Kasumi-1 (cell line): ENCODE results near the gene RAI14.
A peak's percentile ranks its signal among the peaks of the same experiment; 100 is the strongest.

ENCODE experiments used
- DNase-seq, 2 experiments: peaks; one replicate each; lab custom pipeline; 2025; lab: John Stamatoyannopoulos, UW

RAI14 gene

DNA sequence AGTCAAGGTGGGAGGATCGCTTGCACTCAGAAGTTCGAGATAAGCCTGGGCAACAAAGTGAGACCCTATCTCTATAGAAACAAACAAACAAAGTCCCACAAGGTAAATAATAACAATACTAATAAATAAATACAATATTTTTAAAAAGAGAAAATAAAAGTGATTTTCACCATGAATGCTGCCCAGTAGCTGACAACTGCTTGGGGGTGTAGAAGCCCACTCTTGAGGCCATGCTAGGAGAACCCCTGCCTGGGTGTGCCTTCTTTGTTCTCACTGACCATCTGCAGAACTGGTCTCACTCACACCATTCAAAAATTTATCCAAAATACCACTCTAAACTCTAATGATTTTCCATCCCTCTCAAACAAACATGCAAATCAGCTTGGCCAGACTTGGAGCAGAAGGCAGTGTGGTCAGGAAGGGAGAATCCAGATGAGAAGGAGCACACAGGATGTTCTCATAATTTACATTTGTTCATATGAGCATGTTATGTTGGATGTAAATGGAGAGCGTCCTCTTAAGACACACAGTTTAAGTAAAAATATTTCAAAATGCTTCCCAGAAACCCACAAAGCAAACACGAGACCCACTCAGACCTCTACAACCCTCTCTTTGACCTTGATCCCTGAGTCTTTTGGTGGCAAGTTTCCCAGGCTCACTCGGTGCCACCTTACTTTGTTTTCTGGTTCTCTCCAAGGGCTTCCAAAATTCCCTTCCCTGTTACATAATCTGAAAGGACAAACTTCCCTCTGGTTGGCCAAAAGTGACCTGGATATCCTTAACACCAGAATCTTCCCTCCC, 7.9 kb upstream of the RAI14 start:
- DNase-seq = no peak

GRCh38 chr5:34648840-34649158, 7.3 kb upstream of the RAI14 start:
- no peak for DNase-seq

DNA sequence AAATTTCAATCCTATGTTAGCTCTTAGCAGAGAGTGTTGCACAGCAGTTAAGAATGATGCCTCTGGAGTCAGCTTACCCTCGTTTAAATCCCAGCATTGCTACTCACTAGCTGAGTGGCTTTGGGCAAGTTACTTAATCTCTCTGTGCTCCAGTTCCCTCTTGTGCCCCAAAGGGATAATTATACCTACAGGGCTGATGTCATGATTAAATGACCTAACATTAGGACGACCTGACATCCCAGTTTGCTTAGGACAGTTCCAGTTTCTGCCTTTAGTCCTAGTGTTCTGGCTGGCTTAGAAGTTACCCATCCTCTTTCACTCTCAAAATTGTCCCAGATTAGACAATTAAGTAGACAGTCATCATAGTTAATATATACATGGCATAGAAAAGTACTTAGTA, 4.3 kb upstream of the RAI14 start:
- no peak for DNase-seq

DNA sequence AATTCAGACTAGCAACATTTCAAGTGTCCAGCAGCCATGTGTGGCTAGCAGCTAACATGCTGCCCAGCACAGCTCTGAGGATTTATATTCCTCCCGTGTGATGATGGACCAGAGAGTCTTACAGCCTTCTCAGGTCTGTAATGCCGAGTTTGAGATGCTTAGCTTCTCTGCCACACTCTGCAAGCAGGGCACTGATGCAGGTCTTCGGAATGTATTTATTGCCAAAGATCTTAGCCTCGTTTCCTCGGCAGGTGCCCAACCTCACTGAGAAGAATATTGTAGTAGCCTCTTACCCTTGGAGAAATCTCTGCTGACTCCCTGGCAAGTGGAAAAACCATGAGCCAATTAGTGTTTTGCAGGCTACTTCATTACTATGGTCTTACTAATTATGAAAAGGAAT, 3.7 kb upstream of the RAI14 start:
- DNase-seq = no peak

GRCh38 chr5:34652914-34653313, 3.2 kb upstream of the RAI14 start:
- DNase-seq = no peak

- DNase-seq = no peak
These were observed 2.4 kb upstream of the RAI14 start for GRCh38 chr5:34653708-34654107.

- DNase-seq = no peak
These were observed 655 bp upstream of the RAI14 start for GRCh38 chr5:34655354-34655991.

GRCh38 chr5:34656700-34657273, 659 bp downstream of the RAI14 start:
- DNase-seq = no peak

GRCh38 chr5:34657274-34657921, 1.3 kb downstream of the RAI14 start:
- no peak for DNase-seq

DNA sequence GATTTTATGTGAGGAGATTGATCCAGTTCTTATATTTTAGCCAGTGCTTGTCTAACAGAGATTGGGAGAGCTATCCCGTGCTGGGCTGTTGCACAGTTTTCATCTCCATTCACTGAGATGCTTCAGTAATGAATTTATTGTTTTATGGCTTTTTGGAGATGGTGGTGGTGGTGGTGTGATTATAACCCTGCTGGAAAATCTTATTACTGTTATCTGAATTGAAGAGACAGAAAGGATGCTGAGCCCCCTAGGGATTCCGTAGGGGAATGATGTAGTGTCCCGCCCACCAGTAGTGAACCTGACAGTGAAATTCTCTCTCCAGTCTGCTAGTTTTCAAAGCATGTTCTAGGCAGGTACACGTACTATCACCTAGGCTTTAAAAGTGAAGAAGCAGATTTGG, 1.9 kb downstream of the RAI14 start:
- no peak for DNase-seq

- DNase-seq = no peak
These were observed 3.0 kb downstream of the RAI14 start for GRCh38 chr5:34659168-34659567.

- peak; percentile 21 to 30 for DNase-seq
These were observed 4.3 kb downstream of the RAI14 start for GRCh38 chr5:34660444-34660843.

GRCh38 chr5:34663771-34664496, 7.8 kb downstream of the RAI14 start:
- no peak for DNase-seq

DNA sequence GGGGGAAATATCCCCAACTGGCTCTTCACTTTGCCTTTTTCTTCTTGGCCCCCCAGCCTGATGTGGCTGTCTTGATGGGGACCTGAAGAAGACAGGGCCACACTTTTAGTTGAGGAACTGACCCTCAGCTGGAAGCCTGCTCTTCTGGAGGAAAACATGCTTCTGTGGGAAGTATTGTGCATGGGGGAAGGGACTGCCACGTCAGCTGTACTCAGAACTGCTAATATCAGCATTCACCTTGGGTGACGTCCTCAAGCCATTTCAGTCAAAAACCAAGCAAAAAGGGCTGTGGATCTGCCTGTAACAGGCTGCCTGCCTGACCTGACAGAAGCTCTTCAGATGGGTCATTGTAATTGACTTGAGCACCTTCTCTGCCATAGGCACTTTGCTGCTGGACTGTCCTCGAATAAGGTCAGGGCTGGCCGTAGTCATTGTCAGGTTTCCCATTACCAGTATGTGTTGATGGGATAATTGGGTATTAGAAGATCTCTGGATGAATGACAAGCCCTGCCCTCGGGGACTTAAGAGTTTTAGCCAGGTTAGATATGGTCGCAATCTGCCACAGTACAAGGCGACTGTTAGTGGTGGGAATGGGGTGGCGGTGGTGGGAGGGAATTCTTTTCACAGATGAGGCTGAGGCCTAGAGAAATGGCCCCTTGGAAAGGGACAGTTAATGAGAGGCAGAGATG, 10.4 kb downstream of the RAI14 start:
- no peak for DNase-seq

DNA sequence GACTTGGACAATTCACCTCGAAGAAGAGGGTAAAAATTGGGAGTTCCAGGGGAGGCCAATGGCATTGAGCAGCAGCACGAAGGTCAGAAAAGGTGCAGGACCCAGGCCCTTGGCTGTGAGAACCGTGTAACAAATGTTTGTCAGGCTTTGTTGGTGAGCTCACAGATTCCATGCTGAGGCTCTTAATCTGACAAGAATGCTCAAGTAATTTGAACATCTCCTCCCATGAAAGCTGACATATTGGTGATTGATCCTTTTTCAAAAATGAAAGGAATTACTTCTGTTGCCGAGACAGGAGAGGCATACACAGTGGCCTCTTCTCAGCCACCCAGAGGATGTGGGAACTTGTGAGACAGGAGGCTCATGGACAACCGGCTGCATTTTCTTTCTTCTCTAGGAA, 11.6 kb downstream of the RAI14 start:
- DNase-seq = no peak

GRCh38 chr5:34669931-34670516, 13.9 kb downstream of the RAI14 start:
- DNase-seq = no peak

GRCh38 chr5:34672196-34672595, 16.1 kb downstream of the RAI14 start:
- DNase-seq = no peak

- no peak for DNase-seq
These were observed 17.5 kb downstream of the RAI14 start for GRCh38 chr5:34673463-34674125.

DNA sequence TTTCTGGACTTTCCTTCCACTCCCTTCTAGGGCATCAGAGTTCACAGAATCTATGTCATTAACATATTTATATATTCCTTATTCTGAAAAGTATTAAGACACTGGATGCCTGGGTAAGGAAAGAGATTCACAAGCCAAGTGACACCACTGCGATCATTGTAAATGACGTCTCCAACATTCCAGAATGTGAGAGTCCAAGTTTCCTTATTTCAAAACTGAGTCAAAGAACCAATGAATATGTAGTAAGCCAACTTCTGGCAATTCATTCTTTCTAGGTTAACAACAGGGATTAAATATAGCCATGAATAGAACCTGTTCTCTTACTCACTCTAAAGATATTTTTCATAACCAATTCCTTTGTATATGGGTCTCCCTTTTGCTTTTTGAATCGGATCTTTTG, 18.1 kb downstream of the RAI14 start:
- no peak for DNase-seq

- DNase-seq = no peak
These were observed 19.7 kb downstream of the RAI14 start for GRCh38 chr5:34675857-34676256.

- DNase-seq = no peak
These were observed 20.3 kb downstream of the RAI14 start for GRCh38 chr5:34676416-34676815.
